LNCaP clone FGC (cell line): ENCODE measurements around the gene LYL1.

Experiments used
- DNase-seq: peaks from one replicate; pipeline ENCODE4 v3.0.0-alpha.2; 2011; ENCODE audit warnings: low read depth
- H3K4me3 ChIP-seq: 2 replicates; pipeline ENCODE4 v1.5.1; 2011; ENCODE audit warnings: mild to moderate bottlenecking, low read depth, low read length, control low read depth
- TF ChIP-seq, protein P1 (sequence below): IDR thresholded peaks from 2 replicates; pipeline ENCODE4 v1.5.1; 2012; ENCODE audit warnings: mild to moderate bottlenecking; ENCODE audit not compliant: control insufficient read depth, insufficient read depth; ENCODE audit errors: extremely low read depth

Gene LYL1

DNA sequence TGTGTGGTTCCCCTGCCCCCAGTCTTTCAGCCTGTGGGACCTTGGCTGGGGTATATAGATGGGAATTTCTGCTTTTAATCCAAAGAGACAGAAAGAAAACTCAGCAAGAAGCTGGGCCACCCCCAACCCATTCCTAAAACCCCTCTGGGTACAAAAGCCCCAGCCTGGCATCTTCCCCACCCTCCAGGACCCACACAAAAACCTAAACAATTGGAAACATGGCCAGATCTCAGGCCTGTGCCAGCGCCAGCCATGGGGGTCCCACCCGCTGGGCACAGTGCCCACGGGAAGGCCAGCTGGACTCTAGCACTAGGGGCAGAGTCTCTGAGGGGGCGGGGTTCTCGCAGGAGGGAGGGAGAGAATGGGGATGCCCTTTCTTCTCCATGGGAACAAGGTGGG, 8.6 kb downstream of the LYL1 start:
- DNase-seq, result no peak
- TF ChIP-seq, protein P1, sequence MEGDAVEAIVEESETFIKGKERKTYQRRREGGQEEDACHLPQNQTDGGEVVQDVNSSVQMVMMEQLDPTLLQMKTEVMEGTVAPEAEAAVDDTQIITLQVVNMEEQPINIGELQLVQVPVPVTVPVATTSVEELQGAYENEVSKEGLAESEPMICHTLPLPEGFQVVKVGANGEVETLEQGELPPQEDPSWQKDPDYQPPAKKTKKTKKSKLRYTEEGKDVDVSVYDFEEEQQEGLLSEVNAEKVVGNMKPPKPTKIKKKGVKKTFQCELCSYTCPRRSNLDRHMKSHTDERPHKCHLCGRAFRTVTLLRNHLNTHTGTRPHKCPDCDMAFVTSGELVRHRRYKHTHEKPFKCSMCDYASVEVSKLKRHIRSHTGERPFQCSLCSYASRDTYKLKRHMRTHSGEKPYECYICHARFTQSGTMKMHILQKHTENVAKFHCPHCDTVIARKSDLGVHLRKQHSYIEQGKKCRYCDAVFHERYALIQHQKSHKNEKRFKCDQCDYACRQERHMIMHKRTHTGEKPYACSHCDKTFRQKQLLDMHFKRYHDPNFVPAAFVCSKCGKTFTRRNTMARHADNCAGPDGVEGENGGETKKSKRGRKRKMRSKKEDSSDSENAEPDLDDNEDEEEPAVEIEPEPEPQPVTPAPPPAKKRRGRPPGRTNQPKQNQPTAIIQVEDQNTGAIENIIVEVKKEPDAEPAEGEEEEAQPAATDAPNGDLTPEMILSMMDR, result no peak
- H3K4me3 ChIP-seq, result no peak overlapping the region

GRCh38 chr19:13093407-13094105, 9.1 kb downstream of the LYL1 start:
- no peak overlapping the region for H3K4me3 ChIP-seq
- TF ChIP-seq, protein P1, result peak; percentile 94
- DNase-seq, result peak; percentile 41

GRCh38 chr19:13092606-13093235, 9.9 kb downstream of the LYL1 start:
- TF ChIP-seq, protein P1, result no peak
- no peak overlapping the region for H3K4me3 ChIP-seq
- DNase-seq, result no peak

DNA sequence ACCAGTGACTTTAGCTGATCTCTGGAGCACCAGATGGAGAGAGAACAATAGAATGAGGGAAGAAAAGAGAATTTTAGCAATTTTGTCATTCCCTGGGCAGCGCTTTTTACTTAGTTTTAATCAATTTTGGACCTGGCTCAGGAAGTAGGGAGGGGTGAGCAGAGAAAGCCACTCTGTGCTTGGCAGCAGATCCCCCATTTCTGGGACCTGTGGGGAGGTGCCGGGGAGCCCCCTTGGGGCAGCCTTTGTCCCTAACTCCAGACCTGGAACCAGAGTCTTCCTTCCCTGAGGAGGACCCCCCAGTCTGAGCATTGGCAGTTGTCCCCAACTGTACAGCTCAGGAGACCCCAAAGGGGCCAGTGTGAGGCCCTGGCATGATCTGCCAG, 10.5 kb downstream of the LYL1 start:
- no peak overlapping the region for H3K4me3 ChIP-seq
- DNase-seq, result no peak
- TF ChIP-seq, protein P1, result no peak

DNA sequence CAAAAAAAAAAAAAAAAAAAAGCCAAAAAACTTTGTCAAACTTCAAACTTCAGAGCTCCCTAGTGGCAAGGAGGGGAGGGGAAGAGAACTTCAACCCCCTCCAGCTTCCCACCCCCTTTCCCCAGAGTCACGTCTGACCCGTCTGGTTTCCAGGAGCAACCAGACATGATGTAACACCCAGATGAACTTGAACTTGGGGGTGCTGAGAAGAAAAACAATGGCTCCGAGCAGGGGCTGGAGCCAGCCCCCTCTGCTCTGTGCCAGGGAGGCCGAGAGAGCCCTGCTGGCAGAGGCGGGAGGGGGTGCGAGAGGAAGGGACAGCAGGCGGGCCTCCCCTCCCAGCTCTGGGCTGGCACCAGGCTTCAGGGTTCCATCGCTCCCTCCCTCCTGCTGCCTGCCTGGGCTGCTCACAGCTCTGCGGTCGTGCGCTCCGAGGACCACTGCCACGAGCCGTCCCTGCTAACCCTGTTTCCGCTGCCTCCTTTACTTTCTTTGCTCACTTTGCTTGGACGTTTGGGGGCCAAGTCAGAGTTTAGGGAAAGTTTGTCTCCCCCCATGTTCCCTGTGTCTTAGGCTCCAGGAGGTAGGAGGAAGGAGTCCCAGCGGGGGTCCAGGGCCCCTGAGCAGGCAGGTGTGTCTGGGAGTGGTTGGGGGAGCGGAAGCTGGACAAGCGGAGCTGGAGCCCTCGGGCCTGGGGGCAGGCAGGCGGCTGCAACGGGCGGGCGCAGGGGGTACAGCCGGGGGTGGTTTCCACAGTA, 11.1 kb downstream of the LYL1 start:
- no peak overlapping the region for H3K4me3 ChIP-seq
- DNase-seq, result no peak
- TF ChIP-seq, protein P1, result no peak

DNA sequence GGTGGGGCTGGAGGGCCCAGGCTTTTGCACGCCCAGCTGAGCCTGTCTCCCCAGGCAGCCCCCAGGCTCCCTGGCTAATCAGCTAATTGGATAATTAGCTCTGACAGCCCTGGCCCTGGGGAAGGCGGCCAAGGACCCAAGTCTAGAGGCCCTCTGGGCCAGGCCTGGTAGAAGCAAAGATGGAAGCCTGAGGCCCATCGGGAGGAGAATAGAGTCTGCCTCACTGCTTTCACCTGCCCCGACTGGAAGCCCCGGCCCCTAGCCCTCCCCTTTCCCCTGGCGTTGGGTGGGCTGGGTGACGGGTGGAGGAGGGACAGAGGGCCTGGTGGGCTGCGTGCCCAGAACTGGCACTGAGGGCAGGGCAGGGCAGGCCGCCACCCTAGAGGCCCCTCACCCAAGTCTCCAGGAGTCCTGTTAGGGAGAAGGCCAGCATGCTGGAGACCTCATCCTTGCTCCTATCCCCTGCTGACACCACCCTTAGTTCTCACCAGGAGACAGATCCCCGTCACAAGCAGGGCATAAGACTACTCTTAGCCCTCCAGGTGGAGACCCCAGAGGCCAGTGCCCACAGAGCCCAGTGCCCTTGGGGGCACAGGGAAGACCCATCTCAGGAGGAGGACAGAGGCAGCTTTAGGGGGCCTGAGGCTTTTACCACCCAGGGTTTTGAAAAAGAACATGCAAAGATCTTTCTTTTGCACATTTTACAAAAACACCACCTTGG, 12.0 kb downstream of the LYL1 start:
- no peak for DNase-seq
- TF ChIP-seq, protein P1, result no peak
- H3K4me3 ChIP-seq, result no peak overlapping the region
